HepG2 (cell line): ENCODE results near the gene RUNX3. TPM values are rescaled to one million over a fixed set of nuclear protein-coding genes. Genes with fewer than 3 reads are reported as not detected.
A peak's percentile ranks its signal among the peaks of the same experiment; 100 is the strongest.

Experiments used
- ATAC-seq: fragments of 200-7000 bp; cut with Tn5 transposase; 3 replicates; pipeline ENCODE4 v1.9.1; 2020; ENCODE audit warnings: mild to moderate bottlenecking, moderate library complexity
- BruUV-seq: library from RNA; stranded (reverse); fragments of 400-500 nt; replicated peaks from 2 replicates; lab custom pipeline; 2021; lab: Mats Ljungman, UMichigan
- CTCF ChIA-PET: fragments of 300-600 bp; formaldehyde crosslinking; extraction: SDS; loops from one replicate; lab custom pipeline; 2021; ENCODE audit warnings: low total read pairs, inconsistent platforms, low intra/inter-chr PET ratio; lab: Yijun Ruan, JAX
- POLR2A ChIA-PET: fragments of 350-600 bp; sonication (Branson Sonifier 250); formaldehyde crosslinking; loops from one replicate; lab custom pipeline; 2020; ENCODE audit warnings: antibody characterized with exemption, inconsistent platforms; lab: Yijun Ruan, JAX
- DNase-seq: peaks from one replicate; pipeline ENCODE4 v3.0.0-alpha.2; 2015; ENCODE audit warnings: low spot score
- FAIRE-seq: peaks from 3 replicates; lab custom pipeline; 2011; peaks lifted over from hg19 to GRCh38; lab: Jason Lieb, UNC
- H2AFZ ChIP-seq: one replicate; pipeline ENCODE4 v1.6.1; 2011; ENCODE audit warnings: low read length, inconsistent platforms
- H3K27ac ChIP-seq: fragments of 300-600 bp; 3 replicates; pipeline ENCODE4 v1.8.0; 2011; ENCODE audit warnings: mixed run types, mild to moderate bottlenecking, mixed read lengths, low read length, inconsistent platforms; ENCODE audit not compliant: insufficient read depth; ENCODE audit errors: extremely low read length
- H3K27me3 ChIP-seq, 2 experiments: fragments of 200-600 bp in 1 of 2; 2 replicates in 1 of 2; 3 replicates in 1 of 2; pipeline versions ENCODE4 v1.6.0 to v1.8.0; 2011; ENCODE audit warnings: low read length in 2 of 2, mild to moderate bottlenecking in 2 of 2, moderate library complexity in 2 of 2, inconsistent platforms in 1 of 2; ENCODE audit not compliant: insufficient read depth in 2 of 2, control insufficient read depth in 1 of 2
- H3K36me3 ChIP-seq, 2 experiments: fragments of 200-600 bp in 1 of 2; replicated peaks in 1 of 2; 2 replicates in 1 of 2; 3 replicates in 1 of 2; pipeline versions ENCODE4 v1.5.1 to v1.8.0; 2011; ENCODE audit warnings: low read length in 2 of 2, inconsistent platforms in 1 of 2; ENCODE audit not compliant: insufficient read depth in 2 of 2, control insufficient read depth in 1 of 2
- H3K4me1 ChIP-seq: 2 replicates; pipeline ENCODE4 v1.5.1; 2012; ENCODE audit warnings: low read length, inconsistent platforms; ENCODE audit not compliant: insufficient read depth
- H3K4me2 ChIP-seq: 2 replicates; pipeline ENCODE4 v1.6.0; 2011; ENCODE audit warnings: low read depth, low read length, inconsistent platforms
- H3K4me3 ChIP-seq, 3 experiments: fragments of 200-600 bp in 1 of 3; sonication (generic), shearing (Covaris generic) in 1 of 3; replicated peaks in 1 of 3; 2 replicates each; pipeline ENCODE4 v1.5.1; 2011 to 2016; ENCODE audit warnings: low read length in 3 of 3, inconsistent platforms in 2 of 3, low read depth in 2 of 3, mild to moderate bottlenecking in 2 of 3, control low read depth in 1 of 3, mixed read lengths in 1 of 3; ENCODE audit not compliant: insufficient read depth in 1 of 3
- H3K79me2 ChIP-seq: one replicate; pipeline ENCODE4 v1.6.1; 2011; ENCODE audit warnings: low read length, inconsistent platforms; ENCODE audit not compliant: insufficient read depth
- H3K9ac ChIP-seq: 2 replicates; pipeline ENCODE4 v1.6.0; 2011; ENCODE audit warnings: mild to moderate bottlenecking, low read depth, low read length, inconsistent platforms; ENCODE audit not compliant: insufficient read depth
- H3K9me3 ChIP-seq: 2 replicates; pipeline ENCODE4 v1.5.1; 2012; ENCODE audit warnings: mild to moderate bottlenecking, low read length
- H4K20me1 ChIP-seq: 2 replicates; pipeline ENCODE4 v1.6.0; 2011; ENCODE audit warnings: inconsistent platforms, mild to moderate bottlenecking, low read length, moderate library complexity; ENCODE audit not compliant: insufficient read depth
- EHMT2 ChIP-seq: fragments of 200-600 bp; sonication (generic); IDR thresholded peaks from 2 replicates; pipeline ENCODE4 v1.7.0; 2017; ENCODE audit warnings: antibody characterized with exemption, low read depth, low read length, borderline replicate concordance
- FOXA3 ChIP-seq: IDR thresholded peaks from 2 replicates; pipeline ENCODE4 v1.6.1; 2016; ENCODE audit warnings: missing genetic modification reagents, missing compliant biosample characterization
- HMG20A ChIP-seq: IDR thresholded peaks from 2 replicates; pipeline ENCODE4 v1.6.1; 2016; ENCODE audit warnings: borderline replicate concordance
- TOPORS ChIP-seq: sonication (generic); formaldehyde crosslinking; IDR thresholded peaks from 2 replicates; pipeline ENCODE4 v1.8.0; 2023; ENCODE audit warnings: mild to moderate bottlenecking, missing genetic modification reagents
- ZNF329 ChIP-seq: sonication (generic); formaldehyde crosslinking; IDR thresholded peaks from 2 replicates; pipeline ENCODE4 v1.9.0; 2021; ENCODE audit warnings: low read depth, mild to moderate bottlenecking, missing genetic modification reagents
- WGBS: methylation state at CpG from one replicate; pipeline ENCODE4 v1.1.6; 2017; ENCODE audit warnings: low lambda C conversion rate; 5-methylcytosine and 5-hydroxymethylcytosine counted together
- in situ Hi-C: cut with HindIII; loops from 2 replicates; pipeline ENCODE4 v1.10.0; 2017; ENCODE audit warnings: low pct_unique_long_range_greater_than_20kb; ENCODE audit not compliant: extremely low pct_ligation_motif_present
- intact Hi-C: fragments of 100-400 bp; cut with micrococcal nuclease; formaldehyde crosslinking; loops from one replicate; pipeline ENCODE4 v1.10.0; 2022; ENCODE audit not compliant: unreplicated experiment
- polyA plus RNA-seq, 8 experiments: library from polyadenylated mRNA; depleted of rRNA in 3 of 8; stranded (reverse) in 7 of 8; unstranded in 1 of 8; fragments of >200 nt; fragmentation: Illumina TruSeq in 4 of 8; extraction: Trizol in 4 of 8; gene quantifications; 2 replicates each; pipeline versions ENCODE4 v1.2.1 to v1.2.3, GENCODE V29; 2011 to 2016; ENCODE audit warnings: low read depth in 4 of 8, missing spikeins in 1 of 8, mixed read lengths in 1 of 8; ENCODE audit not compliant: insufficient read depth in 1 of 8
- total RNA-seq, 5 experiments: library from RNA; depleted of rRNA; stranded (reverse); fragments of >200 nt; fragmentation: Illumina TruSeq; extraction: Trizol; gene quantifications; 2 replicates each; pipeline ENCODE4 v1.2.3, GENCODE V29; 2016; ENCODE audit warnings: low read depth in 1 of 5
- TF ChIP-seq, protein P1 (sequence below): sonication (generic); formaldehyde crosslinking; IDR thresholded peaks from 2 replicates; pipeline ENCODE4 v1.5.0; 2020; ENCODE audit warnings: missing genetic modification reagents, mild to moderate bottlenecking, borderline replicate concordance
- TF ChIP-seq, protein P2 (sequence below): sonication (generic); formaldehyde crosslinking; IDR thresholded peaks from 2 replicates; pipeline ENCODE4 v1.8.0; 2022; ENCODE audit warnings: mild to moderate bottlenecking, missing genetic modification reagents, moderate library complexity
- TF ChIP-seq, protein P3 (sequence below): sonication (generic); formaldehyde crosslinking; IDR thresholded peaks from 2 replicates; pipeline ENCODE4 v1.4.0; 2020; ENCODE audit warnings: missing genetic modification reagents

The RUNX3 gene
- total and polyA plus RNA-seq, 2 of the 13 experiments (the other 11 are each of a cell fraction or from before 2014, with no cell fraction given): 0.04 to 0.22 TPM

DNA sequence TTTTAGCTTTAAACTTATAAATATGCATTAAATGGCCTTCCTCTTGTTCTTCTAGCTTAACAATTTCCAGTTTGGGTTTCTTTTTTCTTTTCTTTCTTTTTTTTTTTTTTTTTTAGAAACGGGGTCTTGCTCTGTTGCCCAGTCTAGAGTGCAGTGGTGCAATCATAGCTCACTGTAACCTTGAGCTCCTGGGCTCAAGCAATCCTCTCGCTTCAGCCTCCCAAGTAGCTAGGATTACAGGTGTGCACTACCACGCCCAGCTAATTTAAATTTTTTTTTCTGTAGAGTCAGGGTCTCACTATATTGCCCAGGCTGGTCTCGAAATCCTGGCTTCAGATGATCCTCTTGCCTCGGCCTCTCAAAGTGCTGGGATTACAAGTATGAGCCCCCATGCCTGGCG, 37.9 kb upstream of the RUNX3 start (continued):
- TF ChIP-seq, protein P1, sequence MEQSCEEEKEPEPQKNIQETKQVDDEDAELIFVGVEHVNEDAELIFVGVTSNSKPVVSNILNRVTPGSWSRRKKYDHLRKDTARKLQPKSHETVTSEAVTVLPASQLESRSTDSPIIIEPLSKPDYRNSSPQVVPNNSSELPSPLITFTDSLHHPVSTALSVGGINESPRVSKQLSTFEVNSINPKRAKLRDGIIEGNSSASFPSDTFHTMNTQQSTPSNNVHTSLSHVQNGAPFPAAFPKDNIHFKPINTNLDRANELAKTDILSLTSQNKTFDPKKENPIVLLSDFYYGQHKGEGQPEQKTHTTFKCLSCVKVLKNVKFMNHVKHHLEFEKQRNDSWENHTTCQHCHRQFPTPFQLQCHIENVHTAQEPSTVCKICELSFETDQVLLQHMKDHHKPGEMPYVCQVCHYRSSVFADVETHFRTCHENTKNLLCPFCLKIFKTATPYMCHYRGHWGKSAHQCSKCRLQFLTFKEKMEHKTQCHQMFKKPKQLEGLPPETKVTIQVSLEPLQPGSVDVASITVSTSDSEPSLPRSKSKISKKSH (CRISPR knock-in tag): no peak
- no peak for TF ChIP-seq FOXA3
- TF ChIP-seq HMG20A (CRISPR knock-in tag): no peak
- no peak for TF ChIP-seq TOPORS (CRISPR knock-in tag)
- TF ChIP-seq, protein P2, sequence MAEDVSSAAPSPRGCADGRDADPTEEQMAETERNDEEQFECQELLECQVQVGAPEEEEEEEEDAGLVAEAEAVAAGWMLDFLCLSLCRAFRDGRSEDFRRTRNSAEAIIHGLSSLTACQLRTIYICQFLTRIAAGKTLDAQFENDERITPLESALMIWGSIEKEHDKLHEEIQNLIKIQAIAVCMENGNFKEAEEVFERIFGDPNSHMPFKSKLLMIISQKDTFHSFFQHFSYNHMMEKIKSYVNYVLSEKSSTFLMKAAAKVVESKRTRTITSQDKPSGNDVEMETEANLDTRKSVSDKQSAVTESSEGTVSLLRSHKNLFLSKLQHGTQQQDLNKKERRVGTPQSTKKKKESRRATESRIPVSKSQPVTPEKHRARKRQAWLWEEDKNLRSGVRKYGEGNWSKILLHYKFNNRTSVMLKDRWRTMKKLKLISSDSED (CRISPR knock-in tag): no peak
- TF ChIP-seq EHMT2: no peak

DNA sequence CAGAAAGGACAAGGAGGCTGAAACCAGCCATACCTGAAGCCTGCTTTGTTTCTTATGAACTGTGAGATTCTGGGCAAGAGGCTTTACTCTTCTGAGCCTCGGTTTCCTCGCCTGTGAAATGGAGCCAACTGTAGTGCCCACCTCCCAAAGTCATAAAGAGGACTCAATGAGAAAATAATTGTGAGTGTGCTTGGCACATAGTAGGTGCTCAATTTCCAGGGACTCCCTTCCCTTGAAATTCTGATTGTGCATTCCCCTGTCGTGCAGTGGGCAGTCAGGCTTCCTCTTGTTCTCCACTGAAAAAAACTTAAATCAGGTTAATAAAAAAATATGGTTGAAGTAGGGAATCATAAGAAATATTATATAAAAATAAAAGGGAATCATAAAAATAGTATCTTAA, 37.5 kb upstream of the RUNX3 start:
- intact Hi-C loops: no loop called here
- H3K9me3 ChIP-seq: no peaks in the 10 kb centered on the region
- TF ChIP-seq ZNF329 (CRISPR knock-in tag): peak; percentile 85
- TF ChIP-seq, protein P3, sequence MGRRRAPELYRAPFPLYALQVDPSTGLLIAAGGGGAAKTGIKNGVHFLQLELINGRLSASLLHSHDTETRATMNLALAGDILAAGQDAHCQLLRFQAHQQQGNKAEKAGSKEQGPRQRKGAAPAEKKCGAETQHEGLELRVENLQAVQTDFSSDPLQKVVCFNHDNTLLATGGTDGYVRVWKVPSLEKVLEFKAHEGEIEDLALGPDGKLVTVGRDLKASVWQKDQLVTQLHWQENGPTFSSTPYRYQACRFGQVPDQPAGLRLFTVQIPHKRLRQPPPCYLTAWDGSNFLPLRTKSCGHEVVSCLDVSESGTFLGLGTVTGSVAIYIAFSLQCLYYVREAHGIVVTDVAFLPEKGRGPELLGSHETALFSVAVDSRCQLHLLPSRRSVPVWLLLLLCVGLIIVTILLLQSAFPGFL (CRISPR knock-in tag): no peak
- peaks cover 3 to 47% of the 10 kb centered on the region in 2 experiments; a peak in 3 of 5 replicates for H3K27me3 ChIP-seq
- H3K27ac ChIP-seq: no peak overlapping the region
- no peaks in the 10 kb centered on the region for H4K20me1 ChIP-seq
- H3K4me3 ChIP-seq: no peak overlapping the region
- DNase-seq (no peak), ATAC-seq (no peak), FAIRE-seq (no peak)
- BruUV-seq: no TSS peak
- peaks cover 6% of the 10 kb centered on the region; the same call in 1 of the 2 replicates for H3K4me1 ChIP-seq
- ChIA-PET CTCF (no interaction called here), POLR2A (no interaction called here)
- H3K4me2 ChIP-seq: no peak overlapping the region
- no peak overlapping the region for H2AFZ ChIP-seq
- no peaks in the 10 kb centered on the region for H3K79me2 ChIP-seq
- 13% methylated on average over 3 of the region's 3 CpGs for WGBS
- in situ Hi-C loops: no loop called here
- no peaks in the 10 kb centered on the region for H3K36me3 ChIP-seq
- no peak overlapping the region for H3K9ac ChIP-seq
